HFF-Myc (cell line): Measurements from ENCODE around the gene PARD3.
A peak's percentile ranks its signal among the peaks of the same experiment; 100 is the strongest.
"Not testable (repeated sequence)": the region's sequence is repeated elsewhere in the genome, so short reads cannot be mapped to it uniquely, and the experiment has no call there.

Experiments
- DNase-seq: peaks from one replicate; pipeline ENCODE4 v3.0.0-alpha.2; 2011; ENCODE audit warnings: low read depth; ENCODE audit errors: extremely low read depth
- H3K4me3 ChIP-seq: replicated peaks from 2 replicates; pipeline ENCODE4 v1.5.1; 2011; ENCODE audit warnings: low read depth, mild to moderate bottlenecking, control low read depth, low read length
- TF ChIP-seq, protein P1 (sequence below): IDR thresholded peaks from 2 replicates; pipeline ENCODE4 v1.5.1; 2012; ENCODE audit warnings: mild to moderate bottlenecking, low read depth, low read length, control low read depth; ENCODE audit errors: missing control alignments

The PARD3 gene

DNA sequence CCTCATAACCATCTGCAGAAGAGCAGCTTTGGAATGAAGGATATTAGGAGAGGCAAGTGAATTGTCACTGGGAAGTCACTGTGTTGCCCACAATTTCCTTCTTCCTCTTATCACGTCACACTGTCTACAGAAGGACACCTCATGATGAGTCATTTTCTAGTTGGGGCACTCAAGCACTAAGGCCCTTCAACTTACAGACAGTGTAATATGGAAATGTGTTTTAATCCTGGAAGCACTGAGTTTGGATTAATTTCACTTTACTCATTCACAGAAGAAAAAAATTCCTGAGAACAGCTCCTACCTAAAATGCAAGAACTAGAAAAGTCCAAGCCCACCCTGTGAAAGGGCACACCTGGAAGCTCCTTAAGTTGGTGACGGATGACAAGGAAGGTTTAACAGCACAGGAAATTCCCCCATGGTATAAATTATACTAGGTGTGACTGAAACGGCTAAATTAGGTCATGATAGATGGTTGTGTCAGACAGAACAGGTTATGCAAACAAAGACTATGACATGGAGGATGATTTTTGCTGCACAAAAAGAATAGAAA is 56.6 kb downstream of the PARD3 start:
- DNase-seq = peak; percentile 77
- no peak overlapping the region for H3K4me3 ChIP-seq
- TF ChIP-seq, protein P1, sequence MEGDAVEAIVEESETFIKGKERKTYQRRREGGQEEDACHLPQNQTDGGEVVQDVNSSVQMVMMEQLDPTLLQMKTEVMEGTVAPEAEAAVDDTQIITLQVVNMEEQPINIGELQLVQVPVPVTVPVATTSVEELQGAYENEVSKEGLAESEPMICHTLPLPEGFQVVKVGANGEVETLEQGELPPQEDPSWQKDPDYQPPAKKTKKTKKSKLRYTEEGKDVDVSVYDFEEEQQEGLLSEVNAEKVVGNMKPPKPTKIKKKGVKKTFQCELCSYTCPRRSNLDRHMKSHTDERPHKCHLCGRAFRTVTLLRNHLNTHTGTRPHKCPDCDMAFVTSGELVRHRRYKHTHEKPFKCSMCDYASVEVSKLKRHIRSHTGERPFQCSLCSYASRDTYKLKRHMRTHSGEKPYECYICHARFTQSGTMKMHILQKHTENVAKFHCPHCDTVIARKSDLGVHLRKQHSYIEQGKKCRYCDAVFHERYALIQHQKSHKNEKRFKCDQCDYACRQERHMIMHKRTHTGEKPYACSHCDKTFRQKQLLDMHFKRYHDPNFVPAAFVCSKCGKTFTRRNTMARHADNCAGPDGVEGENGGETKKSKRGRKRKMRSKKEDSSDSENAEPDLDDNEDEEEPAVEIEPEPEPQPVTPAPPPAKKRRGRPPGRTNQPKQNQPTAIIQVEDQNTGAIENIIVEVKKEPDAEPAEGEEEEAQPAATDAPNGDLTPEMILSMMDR = no peak

DNA sequence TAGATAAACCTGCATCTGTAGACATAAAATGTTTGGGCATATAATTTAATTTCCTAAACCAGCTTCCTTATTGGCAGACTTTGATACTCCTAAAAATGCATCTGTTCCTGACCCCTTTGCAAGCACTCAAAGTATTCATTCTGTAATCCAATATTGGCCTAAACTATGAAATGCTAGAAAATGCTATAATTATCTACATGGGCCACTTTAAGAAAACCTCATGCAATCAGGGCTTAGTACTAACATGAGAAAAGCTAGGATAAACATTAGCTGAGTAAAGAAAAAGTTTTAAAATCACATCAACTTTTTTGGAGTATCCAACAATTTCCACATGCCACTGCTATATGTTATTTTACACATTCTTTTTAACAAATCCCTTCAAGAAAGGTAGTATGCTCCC is 57.2 kb downstream of the PARD3 start:
- TF ChIP-seq, protein P1 = no peak
- H3K4me3 ChIP-seq = no peak overlapping the region
- DNase-seq = no peak

DNA sequence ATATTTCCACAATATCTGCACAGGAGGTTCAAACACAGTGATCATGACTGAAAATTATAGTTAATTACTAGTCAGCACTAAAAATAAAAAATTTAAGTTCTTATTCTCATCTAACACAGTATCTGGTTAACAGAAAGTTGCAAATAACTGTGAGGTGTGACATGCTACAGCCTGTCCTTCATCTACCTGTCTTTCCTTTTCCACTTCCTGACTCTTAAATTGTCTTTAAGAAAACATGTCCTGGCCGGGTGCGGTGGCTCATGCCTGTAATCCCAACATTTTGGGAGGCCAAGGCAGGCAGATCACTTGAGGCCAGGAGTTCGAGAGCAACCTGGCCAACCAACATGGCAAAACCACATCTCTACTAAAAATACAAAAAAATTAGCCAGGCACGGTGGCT is 57.9 kb downstream of the PARD3 start:
- not testable (repeated sequence) for DNase-seq, H3K4me3 ChIP-seq

DNA sequence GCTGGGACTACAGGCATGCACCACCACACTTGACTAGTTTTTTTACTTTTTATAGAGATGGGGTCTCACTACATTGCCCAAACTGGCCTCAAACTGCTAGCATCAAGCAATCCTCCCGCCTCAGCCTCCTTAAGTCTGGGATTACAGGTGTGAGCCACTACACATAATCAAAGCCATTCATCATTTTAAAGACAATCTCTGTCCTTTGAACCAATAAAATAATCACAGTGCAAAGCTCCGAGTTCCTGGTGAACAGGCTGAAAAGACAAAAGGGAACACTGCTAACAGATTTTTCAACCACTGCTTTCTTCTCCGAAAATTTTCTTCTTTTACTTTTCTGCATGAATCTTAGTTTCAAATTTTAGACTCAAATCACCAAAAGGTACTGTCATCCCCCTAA is 58.5 kb downstream of the PARD3 start:
- DNase-seq = no peak
- TF ChIP-seq, protein P1 = no peak

DNA sequence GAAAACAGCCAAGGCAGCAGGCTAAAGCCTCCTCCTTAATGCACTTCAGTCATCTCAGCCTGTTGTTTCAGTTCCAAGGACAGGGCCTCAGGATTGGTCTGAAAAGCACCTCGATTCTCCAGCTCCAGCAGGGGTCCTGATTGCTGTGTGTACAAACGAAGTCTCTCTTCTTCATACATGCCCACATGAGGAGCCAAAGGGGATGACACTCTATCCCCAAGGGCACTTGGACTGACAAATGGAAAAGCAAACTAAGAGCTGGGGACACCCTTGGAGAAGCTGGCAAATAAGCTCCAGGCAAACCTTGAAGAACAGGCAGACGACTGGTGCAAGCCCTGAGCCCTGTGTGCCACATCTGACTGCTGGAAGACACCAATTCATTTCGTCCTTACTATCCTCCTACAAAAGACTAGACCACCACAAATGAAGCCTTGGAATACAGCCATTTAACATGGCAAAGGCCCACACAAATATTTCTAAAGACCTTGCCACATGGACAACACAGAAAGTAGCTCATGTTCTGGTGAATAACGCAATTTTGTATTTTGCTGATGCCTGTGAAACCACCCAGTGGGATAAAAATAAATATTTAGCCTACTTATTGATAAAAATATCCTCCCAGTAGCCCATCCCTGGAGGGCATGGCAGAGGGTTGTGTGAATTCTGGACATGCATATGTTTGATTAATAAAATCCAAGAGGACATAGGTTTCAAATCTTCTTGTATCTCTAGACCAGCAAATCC is 61.9 kb downstream of the PARD3 start:
- TF ChIP-seq, protein P1 = no peak
- H3K4me3 ChIP-seq = no peak overlapping the region
- DNase-seq = no peak

More for the DNA sequence above, 58.5 kb downstream of the PARD3 start:
- H3K4me3 ChIP-seq = no peak overlapping the region

DNA sequence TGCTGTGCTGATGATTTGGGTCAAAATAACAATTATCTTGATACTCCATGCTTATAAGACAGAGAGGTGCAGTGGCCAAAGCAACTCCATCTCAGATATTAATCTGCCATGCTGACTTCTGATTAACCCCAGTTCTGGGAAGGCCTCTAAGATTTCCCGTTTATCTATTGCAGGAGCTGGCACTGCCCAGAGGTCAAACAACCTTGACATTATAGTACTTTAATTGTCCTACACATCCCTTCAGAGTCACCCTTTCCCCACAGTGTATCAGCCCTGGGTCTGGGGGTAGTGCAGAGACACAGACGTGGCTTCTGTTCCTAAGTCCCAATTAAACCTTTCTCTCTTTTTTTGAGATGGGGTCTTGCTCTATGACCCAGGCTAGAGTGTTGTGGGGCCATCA is 63.8 kb downstream of the PARD3 start:
- DNase-seq = no peak
- H3K4me3 ChIP-seq = no peak overlapping the region
- TF ChIP-seq, protein P1 = no peak

DNA sequence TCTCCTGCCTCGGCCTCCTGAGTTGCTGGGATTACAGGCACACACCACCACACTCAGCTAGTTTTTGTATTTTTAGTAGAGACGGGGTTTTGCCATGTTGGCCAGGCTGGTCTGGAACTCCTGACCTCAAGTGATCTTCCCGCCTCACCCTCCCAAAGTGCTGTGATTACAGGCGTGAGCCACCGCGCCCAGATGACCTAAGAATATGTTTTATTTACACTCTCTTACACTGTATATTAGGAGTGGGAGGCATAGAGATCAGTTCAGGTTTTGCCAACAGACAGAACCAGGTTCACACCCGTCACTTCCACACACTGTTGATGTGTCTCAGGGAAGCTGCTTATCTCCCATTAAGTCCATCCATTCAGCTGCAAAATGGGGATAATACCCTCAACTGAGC is 64.3 kb downstream of the PARD3 start:
- not testable (repeated sequence) for H3K4me3 ChIP-seq, DNase-seq

DNA sequence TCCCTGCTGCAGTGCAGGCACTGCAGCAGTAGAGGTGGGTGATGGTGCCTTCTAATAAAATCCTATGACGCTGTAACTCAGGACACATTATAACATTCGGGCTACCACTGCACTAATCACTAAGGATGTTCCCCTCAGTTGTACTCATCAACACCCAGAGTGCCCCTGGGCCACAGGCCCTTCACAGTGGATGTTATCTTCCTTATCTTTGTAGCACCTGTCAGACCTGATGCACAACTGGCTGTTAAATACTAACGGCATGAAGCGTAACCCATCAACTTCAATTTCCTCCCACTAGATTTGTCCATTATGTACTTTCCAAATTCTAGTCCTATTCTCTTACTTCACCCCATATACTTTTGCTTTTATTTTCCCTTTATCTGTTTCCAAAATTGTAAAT is 66.3 kb downstream of the PARD3 start:
- TF ChIP-seq, protein P1 = no peak
- no peak overlapping the region for H3K4me3 ChIP-seq
- no peak for DNase-seq
